Calu3 (cell line): ENCODE results near the gene P2RX6. TPM values are rescaled to one million over a fixed set of nuclear protein-coding genes. Genes with fewer than 3 reads are reported as not detected.
A peak's percentile ranks its signal among the peaks of the same experiment; 100 is the strongest.

Experiments used
- BruUV-seq: library from RNA; stranded (reverse); fragments of 400-500 nt; replicated peaks from 2 replicates; lab custom pipeline; 2021; lab: Mats Ljungman, UMichigan
- CTCF ChIA-PET: fragments of 300-600 bp; sonication (Branson Sonifier 250); formaldehyde crosslinking; loops from one replicate; lab custom pipeline; 2022; ENCODE audit warnings: antibody characterized with exemption; lab: Charles Lee
- DNase-seq: peaks from one replicate; pipeline ENCODE4 v3.0.0; 2022
- H3K27ac Mint-ChIP-seq: one replicate; pipeline ENCODE4 v1.8.0; 2022; ENCODE audit warnings: mixed read lengths; ENCODE audit not compliant: unreplicated experiment
- H3K27me3 Mint-ChIP-seq: one replicate; pipeline ENCODE4 v1.8.0; 2022; ENCODE audit warnings: mixed read lengths; ENCODE audit not compliant: unreplicated experiment
- H3K36me3 Mint-ChIP-seq: one replicate; pipeline ENCODE4 v1.8.0; 2022; ENCODE audit warnings: mild to moderate bottlenecking, moderate library complexity, mixed read lengths; ENCODE audit not compliant: insufficient read depth, unreplicated experiment
- H3K4me1 Mint-ChIP-seq: one replicate; pipeline ENCODE4 v1.8.0; 2022; ENCODE audit warnings: mild to moderate bottlenecking, low read depth, mixed read lengths; ENCODE audit not compliant: unreplicated experiment
- H3K4me3 Mint-ChIP-seq: one replicate; pipeline ENCODE4 v1.8.0; 2022; ENCODE audit warnings: mild to moderate bottlenecking, low read depth, moderate library complexity, mixed read lengths; ENCODE audit not compliant: unreplicated experiment
- H3K9me3 Mint-ChIP-seq: one replicate; pipeline ENCODE4 v1.8.0; 2022; ENCODE audit warnings: low read depth, mixed read lengths; ENCODE audit not compliant: unreplicated experiment
- CTCF ChIP-seq: fragments of 200-600 bp; IDR thresholded peaks from one replicate; pipeline ENCODE4 v1.8.0; 2022; ENCODE audit warnings: antibody characterized with exemption; ENCODE audit not compliant: unreplicated experiment
- intact Hi-C: fragments of 100-400 bp; cut with micrococcal nuclease; formaldehyde crosslinking; loops from one replicate; pipeline ENCODE4 v1.10.0; 2022; ENCODE audit not compliant: unreplicated experiment
- total RNA-seq: library from RNA; stranded (reverse); gene quantifications from 2 replicates; pipeline ENCODE4 v1.2.3, GENCODE V29; 2022

P2RX6 gene
- total RNA-seq, 1 experiment from 2014 or later, result 0.26 TPM

GRCh38 chr22:20996031-20996410, 18.9 kb upstream of the P2RX6 start:
- BruUV-seq, result no TSS peak
- H3K9me3 Mint-ChIP-seq, result no peaks in the 10 kb centered on the region
- H3K27ac Mint-ChIP-seq, result no peak overlapping the region
- CTCF ChIA-PET, result no interaction called here
- intact Hi-C loops, result no loop called here
- peaks cover 65% of the 10 kb centered on the region for H3K36me3 Mint-ChIP-seq
- H3K4me3 Mint-ChIP-seq, result no peak overlapping the region
- DNase-seq, result no peak
- no peak for TF ChIP-seq CTCF
- H3K27me3 Mint-ChIP-seq, result no peaks in the 10 kb centered on the region
- no peaks in the 10 kb centered on the region for H3K4me1 Mint-ChIP-seq

GRCh38 chr22:20996598-20997535, 18.1 kb upstream of the P2RX6 start:
- intact Hi-C loops, result no loop called here
- no peaks in the 10 kb centered on the region for H3K9me3 Mint-ChIP-seq
- peaks cover 71% of the 10 kb centered on the region for H3K36me3 Mint-ChIP-seq

GRCh38 chr22:20997536-20998257, 17.3 kb upstream of the P2RX6 start:
- Mint-ChIP-seq H3K4me3 (no peak overlapping the region), H3K27ac (no peak overlapping the region), H3K27me3 (no peaks in the 10 kb centered on the region), H3K4me1 (no peaks in the 10 kb centered on the region), H3K9me3 (no peaks in the 10 kb centered on the region), H3K36me3 (peaks cover 77% of the 10 kb centered on the region)
- intact Hi-C loops, result no loop called here
- no peak for DNase-seq
- CTCF ChIA-PET, result no interaction called here
- TF ChIP-seq CTCF, result no peak
- BruUV-seq, result no TSS peak

More at GRCh38 chr22:20996598-20997535, 18.1 kb upstream of the P2RX6 start:
- BruUV-seq, result no TSS peak
- DNase-seq, result no peak
- Mint-ChIP-seq H3K27me3 (no peaks in the 10 kb centered on the region), H3K27ac (no peak overlapping the region), H3K4me1 (no peaks in the 10 kb centered on the region), H3K4me3 (no peak overlapping the region)
- TF ChIP-seq CTCF, result no peak
- CTCF ChIA-PET, result no interaction called here

- Mint-ChIP-seq H3K36me3 (peaks cover 80% of the 10 kb centered on the region), H3K4me1 (peaks cover 9% of the 10 kb centered on the region), H3K27me3 (no peaks in the 10 kb centered on the region), H3K27ac (peak overlapping the region; percentile 30), H3K9me3 (no peaks in the 10 kb centered on the region), H3K4me3 (no peak overlapping the region)
- no peak for DNase-seq
- no peak for TF ChIP-seq CTCF
- CTCF ChIA-PET, result interaction anchor here (1.4 kb wide), 1 partner anchor 113 kb away, joined by 4 read pairs; no protein-coding TSS in a partner anchor
- intact Hi-C loops, result no loop called here
- BruUV-seq, result no TSS peak
Measured at GRCh38 chr22:20998411-20999336, 16.3 kb upstream of the P2RX6 start.
